Left ventricle myocardium superior (tissue), 1 donor: ENCODE measurements around the gene ADH1C. TPM values are rescaled to one million over a fixed set of nuclear protein-coding genes. Genes with fewer than 3 reads are reported as not detected.
A peak's percentile ranks its signal among the peaks of the same experiment; 100 is the strongest.

Experiments
- ATAC-seq: fragments of 200-7000 bp; cut with Tn5 transposase; one replicate; pipeline ENCODE4 v1.9.1; 2020; ENCODE audit warnings: mild to moderate bottlenecking, moderate library complexity
- DNase-seq: peaks from one replicate; pipeline ENCODE4 v3.0.0-alpha.2; 2020
- intact Hi-C: fragments of 100-400 bp; cut with micrococcal nuclease; formaldehyde crosslinking; loops from one replicate; pipeline ENCODE4 v1.11.0; 2022
- total RNA-seq: library from RNA; stranded (reverse); fragmentation: NEBNext Ultra II Directional; extraction: Animal tissue kit (Norgen Biotek cat#: 25700); gene quantifications from one replicate; pipeline ENCODE4 v1.2.1, GENCODE V29; 2021
- donor health status: DM: no; HTN: yes; CAD: no; lungs with severe emphysema.

ADH1C gene
- total RNA-seq, 1 donor from 2014 or later, result 7.6 TPM

DNA sequence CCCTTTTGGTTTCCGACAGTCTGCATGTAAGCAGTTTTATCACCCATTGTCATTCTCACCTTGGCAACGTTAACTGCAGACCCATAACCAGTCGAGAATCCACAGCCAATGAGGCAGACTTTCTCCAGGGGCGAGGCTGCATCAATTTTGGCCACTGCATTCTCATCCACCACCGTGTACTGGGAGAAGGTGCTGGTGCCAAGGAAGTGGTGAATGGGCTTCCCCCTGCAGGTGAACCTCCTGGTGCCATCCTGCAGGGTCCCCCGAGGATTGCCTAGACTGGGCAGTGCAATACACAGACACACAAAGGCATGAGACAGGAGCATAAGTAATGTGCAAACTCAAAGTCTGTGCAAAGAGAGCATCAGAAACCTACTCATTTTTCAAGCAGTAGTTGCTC, 36.7 kb downstream of the ADH1C start:
- intact Hi-C loops, result no loop called here
- DNase-seq (no peak), ATAC-seq (no peak)

DNA sequence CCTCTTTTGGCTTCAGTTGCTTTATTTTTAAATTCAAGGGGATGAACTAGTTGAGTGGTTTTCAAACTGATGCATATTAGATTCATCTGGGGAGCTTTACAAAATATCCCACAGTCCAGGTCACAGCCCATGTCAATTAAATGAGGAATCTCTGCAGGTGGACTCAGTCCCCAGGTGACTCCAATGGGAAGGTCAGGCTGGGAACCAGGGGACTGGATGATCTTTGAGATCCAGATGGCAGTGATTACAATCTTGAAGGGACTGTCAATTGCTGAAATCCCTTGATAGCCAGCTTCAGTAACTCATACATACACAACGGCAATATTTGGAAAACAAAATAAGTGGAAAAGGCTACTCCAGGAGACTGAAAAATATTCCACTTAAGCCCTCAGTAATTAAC, 38.3 kb downstream of the ADH1C start:
- intact Hi-C loops, result no loop called here
- no peak for DNase-seq
- ATAC-seq, result no peak

GRCh38 chr4:99310389-99310788, 42.2 kb downstream of the ADH1C start:
- intact Hi-C loops, result no loop called here
- ATAC-seq (no peak), DNase-seq (no peak)

DNA sequence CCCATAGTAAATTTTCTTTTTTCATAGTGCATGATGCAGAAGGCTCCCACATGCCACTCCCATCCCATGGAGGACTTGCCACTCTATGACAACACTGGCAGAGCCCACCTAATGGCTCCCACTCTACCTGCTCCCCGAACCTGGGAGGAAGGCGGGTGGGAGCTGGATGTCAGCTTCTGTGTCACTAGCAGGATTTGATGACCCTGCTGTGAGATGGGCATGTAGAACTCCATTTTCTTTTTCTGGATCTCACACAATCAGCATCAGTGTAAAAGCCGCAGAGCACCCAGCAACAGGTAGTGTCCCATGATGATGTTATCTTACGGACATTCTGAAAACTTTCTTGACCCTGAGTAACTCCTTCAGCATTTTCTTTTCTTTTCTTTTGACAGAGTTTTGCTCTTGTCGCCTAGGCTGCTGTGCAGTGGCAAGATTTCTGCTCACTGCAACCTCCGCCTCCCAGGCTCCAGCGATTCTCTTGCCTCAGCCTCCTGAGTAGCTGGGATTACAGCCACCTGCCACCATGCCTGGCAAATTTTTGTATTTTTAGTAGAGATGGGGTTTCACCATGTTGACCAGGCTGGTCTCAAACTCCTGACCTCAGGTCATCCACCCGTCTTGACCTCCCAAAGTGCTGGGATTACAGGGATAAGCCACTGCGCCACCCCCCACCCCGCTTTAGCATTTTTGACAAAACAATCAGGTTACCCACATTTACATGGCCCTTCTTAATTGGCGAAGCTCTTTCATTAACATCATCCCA, 46.7 kb downstream of the ADH1C start:
- DNase-seq (no peak), ATAC-seq (peak; percentile 25)
- intact Hi-C loops, result no loop called here

DNA sequence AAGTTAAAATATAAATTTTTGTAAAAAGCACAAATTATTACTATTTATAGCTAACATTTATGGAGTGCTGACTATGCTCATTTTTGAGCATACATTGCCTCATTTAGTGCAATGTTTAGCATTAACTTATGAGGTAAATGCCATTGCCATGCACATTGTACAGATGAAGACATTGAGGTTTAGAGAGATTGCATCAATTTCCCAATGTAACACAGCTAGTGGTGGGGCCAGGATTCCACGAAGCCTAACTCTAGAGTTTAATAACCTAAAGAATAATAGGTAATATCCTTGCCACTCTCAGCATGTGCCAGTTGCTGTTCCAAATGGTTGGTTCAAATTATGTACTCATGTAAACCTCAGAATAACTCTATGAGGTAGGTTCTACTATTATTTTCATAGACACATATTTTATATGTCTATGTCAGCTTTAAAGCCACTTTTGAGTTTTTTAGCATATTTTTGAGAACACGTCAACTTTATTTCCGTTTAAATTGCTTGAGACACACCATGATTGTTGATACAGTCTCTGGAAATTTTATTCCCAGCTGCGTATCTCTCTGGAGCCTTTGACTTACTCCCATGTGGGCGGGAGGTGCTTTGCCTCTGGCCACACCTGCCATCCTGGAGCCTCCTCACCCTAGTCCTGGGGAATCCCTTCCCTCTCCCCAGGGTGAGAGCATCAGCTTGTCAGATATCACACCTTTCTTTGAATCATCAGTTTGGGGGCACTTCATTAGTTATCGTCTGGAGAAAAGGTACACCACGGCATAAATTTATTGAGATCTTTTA, 51.0 kb downstream of the ADH1C start:
- DNase-seq (no peak), ATAC-seq (no peak)
- intact Hi-C loops, result no loop called here

DNA sequence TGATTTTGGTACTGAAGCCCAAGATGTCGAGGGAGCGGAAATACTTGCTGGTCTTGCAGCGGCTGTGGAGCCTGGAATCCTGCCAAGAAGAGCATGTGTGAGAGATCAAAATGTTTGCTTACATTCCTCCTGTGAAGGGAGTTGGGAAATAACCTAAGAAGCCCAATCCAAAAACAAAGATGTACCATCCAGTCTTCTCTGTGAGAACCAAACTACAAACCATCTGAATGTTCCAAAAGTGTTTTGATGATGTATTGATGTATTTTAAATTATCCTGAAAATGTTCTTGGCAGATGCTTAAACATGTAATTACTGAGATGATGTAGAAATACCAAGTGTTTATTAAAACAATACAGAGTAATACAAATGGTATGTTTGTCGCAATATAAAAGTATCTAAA, 51.6 kb downstream of the ADH1C start:
- ATAC-seq, result peak; percentile 93

DNA sequence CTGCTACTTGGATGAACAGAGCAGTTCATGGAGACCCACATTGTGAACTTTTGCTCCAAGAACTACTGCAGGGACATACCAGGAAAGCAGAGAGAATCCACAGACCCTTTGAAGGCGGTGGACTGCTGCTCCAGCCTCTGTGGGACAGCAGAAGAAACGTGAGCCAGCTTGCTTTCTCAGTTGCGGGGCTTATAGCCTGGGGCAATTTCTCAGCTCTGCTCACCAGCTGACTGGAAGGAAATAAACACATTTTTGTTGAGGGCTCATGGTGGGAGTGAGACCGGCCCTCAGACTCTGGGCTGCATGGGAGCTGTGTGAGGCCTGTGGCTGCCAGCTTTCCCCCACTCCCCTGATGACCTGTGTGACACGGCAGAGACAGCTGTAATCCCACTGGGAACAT, 59.2 kb downstream of the ADH1C start:
- ATAC-seq, result no peak
- intact Hi-C loops, result no loop called here
- no peak for DNase-seq

More for the DNA sequence above, 51.6 kb downstream of the ADH1C start:
- intact Hi-C loops, result no loop called here
- peak; percentile 78 for DNase-seq

DNA sequence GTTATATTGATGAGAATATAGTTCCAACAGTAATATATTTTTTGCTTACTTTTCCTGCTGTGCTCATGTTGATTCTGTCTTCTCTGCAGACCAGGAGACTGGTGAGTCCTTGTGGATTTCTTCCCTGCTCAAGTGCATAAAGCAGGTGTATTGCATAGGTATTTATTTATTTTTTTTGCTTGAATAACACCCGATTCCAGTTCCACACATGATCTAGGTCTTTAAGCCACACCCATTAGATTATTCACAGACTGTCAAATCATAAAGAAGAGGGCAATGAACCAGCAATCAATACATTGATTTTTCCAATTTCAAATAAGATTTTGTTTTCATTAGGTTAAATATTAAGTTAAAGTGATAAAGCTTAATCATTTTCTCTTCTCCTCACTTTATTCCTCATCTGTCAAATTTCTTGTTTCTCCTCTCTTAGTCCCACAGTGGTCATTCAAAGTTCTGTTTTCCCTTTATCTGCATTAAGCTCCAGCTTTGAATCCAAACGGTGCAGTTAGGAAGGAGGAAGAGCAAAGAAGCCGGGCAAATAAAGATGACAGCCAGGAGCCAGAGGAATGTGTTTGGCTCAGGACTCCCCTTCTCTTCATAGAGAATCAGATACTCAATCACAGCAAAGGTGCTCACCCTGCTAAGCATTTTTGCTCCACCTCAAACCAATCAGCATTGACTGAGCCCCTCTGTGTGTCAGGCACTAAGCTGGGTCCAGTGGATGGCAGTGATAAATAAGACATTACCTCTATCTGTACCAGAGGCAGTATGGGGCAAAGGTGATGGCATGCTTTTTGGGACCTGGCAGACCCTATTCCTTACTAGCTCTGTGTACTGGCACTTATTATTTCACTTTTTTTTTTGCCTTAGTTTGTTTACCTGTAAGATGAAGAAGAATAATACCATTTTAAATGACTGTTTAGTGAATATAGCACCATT, 61.4 kb downstream of the ADH1C start, which contains the start of gene ADH1A:
ADH1A (minus strand) TSS at position 138 of the 939 bp plus-strand sequence; CDS start at position 67, 71 bp downstream.
- no peak for ATAC-seq
- DNase-seq, result no peak
- intact Hi-C loops, result no loop called here

Other genes starting within 250 kb of the ADH1C start
- not detected for gene ADH4, start 208.4 kb downstream of the ADH1C start, total RNA-seq
- gene ADH6, start 133.5 kb downstream of the ADH1C start, total RNA-seq, result not detected
- gene ADH1A, start 61.8 kb downstream of the ADH1C start, total RNA-seq, result 0.57 TPM
- gene ADH1B, start 31.3 kb downstream of the ADH1C start, total RNA-seq, result 110 TPM
- not detected for gene ADH7, start 82.6 kb upstream of the ADH1C start, total RNA-seq
- not detected for gene C4orf17, start 158.3 kb upstream of the ADH1C start, total RNA-seq
- 4.6 TPM for gene TRMT10A, start 211.3 kb upstream of the ADH1C start, total RNA-seq
- gene MTTP, start 222.1 kb upstream of the ADH1C start, total RNA-seq, result 2.0 TPM